ENCODE data around the gene ANKRD27. TPM values are rescaled to one million over a fixed set of nuclear protein-coding genes. Genes with fewer than 3 reads are reported as not detected.

ANKRD27 gene
- total RNA-seq = 10 to 100 TPM; 18.8 to 22.4 TPM

DNA sequence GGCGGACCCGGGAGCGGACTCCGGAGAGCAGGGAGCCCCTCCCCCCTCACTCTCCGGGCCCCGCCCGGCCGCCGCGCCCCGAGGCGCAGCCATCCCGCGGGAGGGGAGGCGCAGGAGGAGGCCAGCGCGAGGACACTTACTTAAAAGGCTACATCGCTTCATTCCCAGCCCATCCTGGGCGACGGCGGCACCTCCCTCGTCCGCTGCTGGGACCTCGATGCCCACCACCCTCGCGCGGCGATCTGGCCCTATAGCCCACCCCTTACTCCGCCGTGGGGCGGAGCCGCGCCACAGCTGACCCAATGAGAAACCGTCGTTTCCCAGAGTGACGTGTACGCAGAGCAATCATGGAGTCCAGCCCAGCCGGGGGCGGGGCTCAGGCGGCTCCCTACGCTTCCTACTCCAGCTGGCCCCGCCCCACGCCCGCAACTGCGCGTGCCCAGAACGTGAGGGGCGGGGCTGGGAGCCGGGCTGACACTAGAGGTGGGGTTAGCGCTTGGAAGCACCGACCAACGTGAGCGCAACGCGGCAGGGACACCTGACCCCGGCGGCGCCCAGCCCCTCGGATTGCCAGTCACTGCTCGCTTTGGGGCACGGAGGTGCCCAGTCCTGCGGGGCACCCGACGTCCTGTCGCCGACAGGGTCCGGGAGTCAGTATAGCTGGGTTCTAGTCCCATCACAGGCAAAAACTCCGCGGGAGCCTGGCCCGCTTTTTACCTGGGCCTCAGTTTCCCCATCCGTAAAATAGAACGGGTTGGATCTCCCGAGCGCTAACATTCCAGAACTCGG, at the start of gene ANKRD27:
Gene ANKRD27, minus strand, starts transcription at position 250 of the 789 bp plus-strand sequence. CDS start 16,165 bp downstream, outside the sequence.
- Histone ChIP-seq H3K27me3 (no peaks in the 10 kb centered on the region), H3K36me3 (no peaks in the 10 kb centered on the region), H3K27ac (peak within 1 kb of the TSS; percentile 91 to 92), H3K4me1 (peaks cover 0 to 45% of the 10 kb centered on the region in 2 donors), H3K4me3 (peak within 1 kb of the TSS; percentile 86 to 99), H3K9me3 (no peaks in the 10 kb centered on the region)
- TF ChIP-seq, protein P1, sequence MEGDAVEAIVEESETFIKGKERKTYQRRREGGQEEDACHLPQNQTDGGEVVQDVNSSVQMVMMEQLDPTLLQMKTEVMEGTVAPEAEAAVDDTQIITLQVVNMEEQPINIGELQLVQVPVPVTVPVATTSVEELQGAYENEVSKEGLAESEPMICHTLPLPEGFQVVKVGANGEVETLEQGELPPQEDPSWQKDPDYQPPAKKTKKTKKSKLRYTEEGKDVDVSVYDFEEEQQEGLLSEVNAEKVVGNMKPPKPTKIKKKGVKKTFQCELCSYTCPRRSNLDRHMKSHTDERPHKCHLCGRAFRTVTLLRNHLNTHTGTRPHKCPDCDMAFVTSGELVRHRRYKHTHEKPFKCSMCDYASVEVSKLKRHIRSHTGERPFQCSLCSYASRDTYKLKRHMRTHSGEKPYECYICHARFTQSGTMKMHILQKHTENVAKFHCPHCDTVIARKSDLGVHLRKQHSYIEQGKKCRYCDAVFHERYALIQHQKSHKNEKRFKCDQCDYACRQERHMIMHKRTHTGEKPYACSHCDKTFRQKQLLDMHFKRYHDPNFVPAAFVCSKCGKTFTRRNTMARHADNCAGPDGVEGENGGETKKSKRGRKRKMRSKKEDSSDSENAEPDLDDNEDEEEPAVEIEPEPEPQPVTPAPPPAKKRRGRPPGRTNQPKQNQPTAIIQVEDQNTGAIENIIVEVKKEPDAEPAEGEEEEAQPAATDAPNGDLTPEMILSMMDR (IDR thresholded peaks at IDR 0.05) = no peak
- peak; percentile 98 for DNase-seq (ENCODE audit: low spot score)

DNA sequence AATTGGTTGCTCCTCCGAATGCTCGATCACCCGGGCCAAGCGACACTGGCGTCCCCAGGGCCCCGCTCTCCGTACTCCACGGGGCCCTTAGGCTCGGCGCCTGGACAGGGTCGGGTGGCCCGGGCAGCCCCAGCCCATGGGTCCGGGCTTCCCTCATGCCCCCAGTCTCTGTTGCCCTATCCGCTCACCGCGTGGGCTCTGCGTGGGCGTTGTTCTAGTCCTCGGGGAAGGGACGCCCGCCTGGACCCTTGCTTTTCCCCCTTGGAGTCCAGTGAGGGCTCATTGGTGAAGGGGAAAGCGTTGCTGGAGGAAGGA, 45.9 kb upstream of the ANKRD27 start:
- no peak for DNase-seq (ENCODE audit: low spot score)
- no peaks in the 10 kb centered on the region for H3K4me1 ChIP-seq
- H3K9me3 ChIP-seq = no peaks in the 10 kb centered on the region
- H3K36me3 ChIP-seq = no peaks in the 10 kb centered on the region
- no peak overlapping the region for H3K4me3 ChIP-seq
- TF ChIP-seq, protein P1 (IDR thresholded peaks at IDR 0.05) = no peak
- no peaks in the 10 kb centered on the region for H3K27me3 ChIP-seq
- H3K27ac ChIP-seq = no peak overlapping the region

DNA sequence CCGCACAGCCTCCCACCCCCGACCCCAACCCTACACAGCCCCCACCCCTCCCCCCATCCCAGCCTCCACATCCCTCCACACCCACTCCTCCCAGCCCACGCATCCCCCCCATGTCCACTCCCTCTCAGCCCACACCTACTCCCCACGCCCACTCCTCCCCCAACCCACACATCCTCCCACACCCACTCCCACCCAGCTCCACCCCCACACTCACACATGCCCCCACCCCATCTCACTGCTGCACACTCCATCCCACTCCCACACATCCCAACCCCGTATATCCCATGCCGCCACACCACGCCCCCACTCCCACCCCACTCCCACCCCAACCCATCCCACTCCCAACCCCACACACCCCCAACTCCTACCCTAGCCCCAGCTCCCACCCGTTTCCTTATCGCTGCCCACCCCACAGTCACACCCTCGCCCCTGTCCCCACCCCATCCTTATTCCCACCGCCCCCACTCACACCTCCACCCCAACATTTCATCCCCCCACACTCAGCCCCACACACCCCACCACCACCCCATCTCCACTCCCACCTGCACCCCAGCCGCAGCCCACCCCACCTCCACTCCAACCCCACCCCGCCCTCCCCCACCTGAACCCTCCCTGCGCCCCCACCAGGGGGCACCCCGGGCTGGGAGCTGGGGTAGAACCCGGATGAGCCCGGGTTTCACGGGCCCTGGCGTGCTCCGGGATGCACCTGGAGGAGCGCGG, 45.4 kb upstream of the ANKRD27 start:
- DNase-seq (ENCODE audit: low spot score) = no peak
- Histone ChIP-seq H3K27me3 (no peaks in the 10 kb centered on the region), H3K4me3 (no peak overlapping the region), H3K4me1 (no peaks in the 10 kb centered on the region), H3K36me3 (no peaks in the 10 kb centered on the region), H3K27ac (no peak overlapping the region), H3K9me3 (no peaks in the 10 kb centered on the region)
- TF ChIP-seq, protein P1 (IDR thresholded peaks at IDR 0.05) = no peak

DNA sequence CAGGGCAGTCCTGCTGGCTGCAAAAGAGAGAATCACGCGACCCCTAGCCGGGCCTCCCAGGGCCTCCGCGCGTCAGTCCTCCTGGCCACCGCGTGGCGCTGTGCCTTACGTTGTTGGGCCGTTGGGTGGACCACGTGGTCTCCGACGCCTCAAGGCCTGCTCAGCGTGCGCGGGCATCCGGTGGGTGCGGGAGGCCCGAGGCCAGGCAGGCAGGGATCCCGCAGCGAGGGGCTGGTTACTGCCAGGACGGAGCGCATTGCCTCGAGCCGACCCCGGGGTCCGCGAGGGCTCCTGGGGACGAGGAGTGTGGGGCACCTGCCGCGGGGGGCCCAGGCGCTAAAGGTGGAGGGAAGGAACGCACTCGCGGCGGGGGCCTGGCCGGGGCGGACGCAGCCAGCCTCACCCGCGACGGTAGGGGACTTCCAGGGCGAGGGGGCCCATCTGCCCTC, 44.7 kb upstream of the ANKRD27 start, which contains the start of gene TDRD12:
Gene TDRD12, plus strand, starts transcription at position 157 of the 449 bp plus-strand sequence. CDS start 306 bp downstream, outside the sequence.
- TF ChIP-seq, protein P1 (IDR thresholded peaks at IDR 0.05) = no peak
- DNase-seq (ENCODE audit: low spot score) = no peak

DNA sequence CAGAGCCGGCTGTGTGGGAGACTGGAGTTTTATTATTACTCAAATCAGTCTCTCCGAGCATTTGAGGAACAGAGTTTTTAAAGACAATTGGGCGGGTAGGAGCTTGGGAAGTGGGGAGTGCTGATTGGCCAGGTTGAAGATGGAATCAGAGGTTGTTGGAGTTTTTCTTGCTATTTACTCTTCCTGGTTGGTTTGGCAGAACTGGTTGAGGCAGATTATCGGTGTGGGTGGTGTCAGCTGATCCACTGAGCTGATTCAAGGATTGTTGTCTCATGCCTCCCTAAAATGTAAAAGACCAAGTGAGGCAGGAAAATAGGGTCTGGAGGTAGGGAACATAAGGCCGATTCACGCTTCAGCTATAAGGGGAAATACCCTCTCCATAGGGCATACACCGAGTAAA, 43.3 kb upstream of the ANKRD27 start:
- TF ChIP-seq, protein P1 (IDR thresholded peaks at IDR 0.05) = no peak
- Histone ChIP-seq H3K4me1 (no peaks in the 10 kb centered on the region), H3K27ac (no peak overlapping the region), H3K36me3 (peaks cover 9% of the 10 kb centered on the region), H3K4me3 (no peak overlapping the region), H3K9me3 (no peaks in the 10 kb centered on the region), H3K27me3 (no peaks in the 10 kb centered on the region)
- DNase-seq (ENCODE audit: low spot score) = no peak

More for the DNA sequence above, 44.7 kb upstream of the ANKRD27 start, which contains the start of gene TDRD12:
- no peak within 1 kb of the TSS for H3K27ac ChIP-seq
- no peaks in the 10 kb centered on the region for H3K9me3 ChIP-seq
- peaks cover 2% of the 10 kb centered on the region for H3K36me3 ChIP-seq
- H3K27me3 ChIP-seq = no peaks in the 10 kb centered on the region
- no peak within 1 kb of the TSS for H3K4me3 ChIP-seq
- H3K4me1 ChIP-seq = no peaks in the 10 kb centered on the region
